ENCODE data around the gene TIMM8B. TPM values are rescaled to one million over a fixed set of nuclear protein-coding genes. Genes with fewer than 3 reads are reported as not detected.
"Not testable (repeated sequence)": the region's sequence is repeated elsewhere in the genome, so short reads cannot be mapped to it uniquely, and the experiment has no call there.

Gene TIMM8B
- total RNA-seq, 1 experiment from 2014 or later = 82.7 TPM

DNA sequence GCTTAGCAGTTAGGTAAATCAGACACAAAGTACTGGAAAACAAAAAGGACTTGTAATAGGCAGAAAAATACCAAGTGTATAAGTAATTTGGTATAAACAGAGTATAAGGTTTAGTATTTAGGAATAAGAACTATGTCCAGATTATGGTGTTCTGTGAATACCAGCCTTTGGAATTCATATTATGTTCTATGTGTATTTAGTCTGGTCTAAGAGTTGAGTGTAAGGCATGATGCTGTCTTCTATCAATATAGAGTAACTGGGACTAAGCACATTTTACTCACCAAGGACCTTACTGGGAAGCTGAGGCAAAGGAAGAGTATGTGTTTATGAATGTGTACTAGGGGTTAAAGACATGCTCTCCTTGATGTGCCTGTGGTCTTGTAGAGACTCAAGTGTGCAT lies 9.6 kb upstream of the TIMM8B start:
- in situ Hi-C loops (cut with HindIII; ENCODE audit: low pct_unique_long_range_greater_than_20kb, low sequenced_read_pairs) = no loop called here
- DNase-seq (ENCODE audit: low read depth, low spot score) = no peak

DNA sequence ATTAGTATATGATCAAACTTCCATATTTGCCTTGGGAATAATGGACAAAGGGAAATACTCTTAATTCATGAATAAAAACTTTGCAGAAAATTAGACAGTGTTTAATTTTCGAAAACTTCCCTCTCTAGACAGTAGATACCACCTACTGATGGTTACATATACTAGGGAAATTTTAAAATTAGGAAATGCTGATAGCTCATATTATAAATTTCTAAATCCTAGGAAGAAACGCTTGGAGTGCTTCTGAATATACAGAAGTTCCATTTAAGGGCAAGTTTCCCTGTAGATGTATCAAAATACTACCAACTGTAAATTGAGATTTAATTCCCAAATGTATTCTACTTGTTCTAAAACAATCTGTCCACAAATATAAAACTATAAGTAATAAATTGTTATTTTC lies 8.7 kb upstream of the TIMM8B start:
- in situ Hi-C loops (cut with HindIII; ENCODE audit: low pct_unique_long_range_greater_than_20kb, low sequenced_read_pairs) = not testable (repeated sequence)

DNA sequence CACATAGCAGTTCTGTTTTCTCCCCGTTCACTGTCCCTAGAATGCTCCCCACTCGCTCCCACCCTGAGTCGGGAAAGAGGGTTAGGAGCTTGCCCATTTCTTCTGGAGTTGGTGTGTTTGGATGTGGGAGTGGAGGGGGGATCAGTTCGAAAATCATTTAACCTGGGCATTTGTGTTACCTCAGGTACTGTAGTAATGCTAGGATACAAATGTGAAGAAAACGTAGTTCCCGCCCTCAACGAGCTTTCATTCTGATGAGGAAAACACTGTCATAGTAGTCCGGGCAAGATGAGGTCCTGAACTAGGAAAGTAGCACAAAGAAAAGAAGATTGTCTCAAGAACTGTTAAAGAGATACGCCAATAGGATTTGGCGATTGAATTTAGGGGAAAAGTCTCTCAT lies 656 bp upstream of the TIMM8B start:
- DNase-seq (ENCODE audit: low read depth, low spot score) = no peak
- in situ Hi-C loops (cut with HindIII; ENCODE audit: low pct_unique_long_range_greater_than_20kb, low sequenced_read_pairs) = no loop called here

More for the DNA sequence above, 8.7 kb upstream of the TIMM8B start:
- DNase-seq (ENCODE audit: low read depth, low spot score) = not testable (repeated sequence)

DNA sequence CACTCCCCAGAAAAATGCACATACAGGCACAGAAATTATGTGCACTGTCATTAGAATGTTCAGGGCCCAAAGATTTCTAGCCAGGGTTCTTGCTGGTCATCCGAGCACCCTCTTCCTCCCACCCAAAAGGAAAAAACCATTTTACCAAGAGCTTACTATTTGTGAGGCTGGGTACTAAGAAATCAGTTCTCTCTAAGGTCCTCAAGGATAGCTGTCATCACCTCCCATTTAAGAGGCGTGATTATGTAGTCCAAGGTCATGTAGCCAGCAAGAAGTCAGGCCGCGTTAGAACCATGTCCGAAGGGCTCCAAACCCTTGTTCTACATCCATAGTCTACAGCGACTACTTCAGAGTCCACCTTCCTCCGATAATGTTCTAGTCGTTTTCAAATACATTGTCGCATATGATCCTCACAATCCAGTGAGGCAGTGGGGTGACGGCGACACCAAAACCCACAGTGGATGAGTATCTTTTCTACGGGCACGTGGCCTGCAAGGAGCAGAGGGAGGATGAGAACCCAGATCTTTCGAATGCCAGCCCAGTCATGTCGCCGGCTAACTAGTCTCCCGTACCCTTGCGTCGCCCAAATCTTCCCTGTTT lies 634 bp downstream of the TIMM8B start:
- in situ Hi-C loops (cut with HindIII; ENCODE audit: low pct_unique_long_range_greater_than_20kb, low sequenced_read_pairs) = no loop called here
- peak; percentile 25 for DNase-seq (ENCODE audit: low read depth, low spot score)

- DNase-seq (ENCODE audit: low read depth, low spot score) = peak; percentile 78
- in situ Hi-C loops (cut with HindIII; ENCODE audit: low pct_unique_long_range_greater_than_20kb, low sequenced_read_pairs) = no loop called here
These were observed 3.8 kb downstream of the TIMM8B start for GRCh38 chr11:112082729-112083128.

DNA sequence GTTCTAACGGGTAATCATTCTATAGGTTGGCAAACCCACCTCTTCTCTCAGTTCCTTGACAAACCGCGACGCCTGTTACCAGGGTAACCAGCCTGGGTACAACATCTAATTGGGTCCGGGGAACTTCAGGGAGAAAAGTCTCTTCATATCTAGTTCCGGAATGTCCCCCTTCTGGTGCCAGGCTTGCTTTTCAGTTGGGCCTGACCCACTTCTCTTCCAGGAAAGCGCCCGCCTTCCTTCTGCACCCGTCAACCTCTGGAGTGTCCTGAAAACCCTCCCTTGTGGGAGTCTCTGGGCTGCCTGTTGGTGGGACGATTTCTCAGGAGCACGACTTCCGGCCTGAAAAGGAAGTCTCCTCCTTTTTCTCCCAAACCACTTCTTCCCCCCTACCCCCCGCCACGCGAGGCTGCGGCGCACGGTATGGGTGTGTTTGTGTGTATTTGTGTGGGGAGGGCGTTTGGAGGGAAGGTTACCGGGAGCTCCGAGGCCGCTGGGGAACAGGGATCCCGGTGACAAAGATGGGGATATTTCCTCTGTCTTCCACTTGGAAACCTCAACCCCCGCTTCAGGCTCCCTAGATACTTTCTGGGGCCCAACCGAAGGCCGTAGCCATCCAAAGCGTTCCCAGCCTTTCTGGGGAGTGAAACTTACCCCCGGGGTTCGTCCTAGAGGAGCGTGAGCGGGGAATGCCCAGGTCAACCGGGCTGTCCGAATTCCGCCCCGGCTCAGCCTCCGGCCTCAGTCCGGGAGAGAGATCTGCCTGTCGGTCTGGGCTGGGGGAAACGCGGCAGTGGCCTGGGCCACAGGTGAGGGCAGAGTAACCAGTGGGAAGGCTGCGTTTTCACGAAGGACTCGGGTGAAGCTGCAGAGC lies 12.4 kb downstream of the TIMM8B start, which contains the start of the genes NKAPD1 and PIH1D2:
TSS of gene NKAPD1 (plus strand) at position 359 of the 871 bp plus-strand sequence. CDS start 1,276 bp downstream, outside the sequence.
TSS of gene PIH1D2 (minus strand) at position 77 of the 871 bp plus-strand sequence. CDS start 843 bp downstream, outside the sequence.
- in situ Hi-C loops (cut with HindIII; ENCODE audit: low pct_unique_long_range_greater_than_20kb, low sequenced_read_pairs) = no loop called here
- DNase-seq (ENCODE audit: low read depth, low spot score) = peak; percentile 73

DNA sequence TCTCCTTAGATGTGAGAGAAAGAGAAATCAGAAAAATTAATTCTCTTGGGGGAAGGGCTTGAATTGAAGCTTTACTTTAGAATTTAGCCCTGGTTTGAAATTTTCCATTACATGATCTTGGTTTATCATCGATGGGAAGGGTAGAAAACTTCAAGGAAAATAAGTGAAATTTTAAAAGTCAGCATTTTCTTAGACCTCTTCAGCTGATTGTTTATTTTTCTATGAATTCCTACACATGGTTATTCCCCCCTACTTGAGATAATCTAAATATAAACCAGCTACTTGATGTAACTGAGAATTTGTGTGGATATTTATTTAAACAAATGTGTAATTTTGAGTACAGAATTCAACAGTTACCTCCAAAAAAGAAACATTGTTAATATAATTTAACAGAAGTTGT lies 23.6 kb downstream of the TIMM8B start:
- in situ Hi-C loops (cut with HindIII; ENCODE audit: low pct_unique_long_range_greater_than_20kb, low sequenced_read_pairs) = no loop called here
- DNase-seq (ENCODE audit: low read depth, low spot score) = no peak

DNA sequence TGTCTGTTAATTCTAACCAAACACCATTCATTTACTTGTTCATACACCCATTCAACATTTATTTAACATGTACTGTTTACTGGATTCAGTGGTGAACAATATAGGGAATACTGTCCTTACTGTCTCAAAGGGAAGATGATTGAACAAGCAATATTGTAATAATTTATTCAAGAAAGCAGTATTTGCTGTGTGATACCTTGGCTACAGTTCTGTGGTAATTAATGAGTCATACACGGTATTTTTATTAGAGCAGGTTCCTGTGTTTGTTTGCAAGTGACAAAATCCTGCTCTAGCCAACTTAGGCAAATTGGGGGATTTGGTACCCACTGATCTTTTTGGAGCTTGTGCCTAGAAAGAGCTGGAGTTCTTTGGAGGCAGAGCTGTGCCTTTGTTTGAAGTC lies 28.5 kb downstream of the TIMM8B start:
- in situ Hi-C loops (cut with HindIII; ENCODE audit: low pct_unique_long_range_greater_than_20kb, low sequenced_read_pairs) = no loop called here
- no peak for DNase-seq (ENCODE audit: low read depth, low spot score)

DNA sequence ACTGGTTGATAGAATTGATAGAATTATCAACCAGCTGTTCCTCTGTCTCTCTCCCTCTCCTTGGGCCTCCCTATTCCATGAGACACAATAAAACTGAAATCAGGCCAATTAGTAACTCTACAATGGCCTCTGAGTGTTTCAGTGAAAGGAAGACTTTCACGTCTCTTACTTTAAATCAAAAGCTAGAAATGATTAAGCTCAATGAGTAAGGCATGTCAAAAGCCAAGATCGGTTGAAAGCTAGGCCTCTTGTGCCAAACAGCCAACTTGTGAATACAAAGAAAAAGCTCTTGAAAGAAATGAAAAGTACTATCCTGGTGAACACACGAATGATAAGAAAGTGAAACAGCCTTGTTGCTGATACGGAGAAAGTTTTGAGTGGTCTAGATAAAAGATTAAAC lies 29.4 kb downstream of the TIMM8B start:
- DNase-seq (ENCODE audit: low read depth, low spot score) = no peak
- in situ Hi-C loops (cut with HindIII; ENCODE audit: low pct_unique_long_range_greater_than_20kb, low sequenced_read_pairs) = no loop called here

DNA sequence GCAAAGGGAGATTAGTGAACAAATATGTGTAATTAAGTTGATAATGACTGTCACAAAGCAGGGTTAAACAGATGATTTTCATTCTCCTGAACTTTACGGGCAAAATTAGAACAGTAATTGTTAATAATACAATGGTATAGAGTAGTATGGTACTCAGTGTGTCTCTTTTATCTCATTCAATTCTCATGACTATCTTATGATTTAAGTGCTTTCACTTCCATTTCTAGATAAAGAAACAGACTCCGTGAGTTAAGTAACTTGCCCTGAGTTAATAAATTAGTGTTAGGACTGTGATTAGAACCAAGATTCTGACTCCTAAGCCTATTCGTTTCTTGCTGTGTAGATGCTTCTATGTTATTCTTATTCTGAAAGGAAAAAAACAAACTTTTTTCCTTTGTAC lies 34.8 kb downstream of the TIMM8B start:
- no peak for DNase-seq (ENCODE audit: low read depth, low spot score)
- in situ Hi-C loops (cut with HindIII; ENCODE audit: low pct_unique_long_range_greater_than_20kb, low sequenced_read_pairs) = no loop called here

GRCh38 chr11:112050721-112051120 lies 35.8 kb downstream of the TIMM8B start:
- DNase-seq (ENCODE audit: low read depth, low spot score) = no peak
- in situ Hi-C loops (cut with HindIII; ENCODE audit: low pct_unique_long_range_greater_than_20kb, low sequenced_read_pairs) = no loop called here

GRCh38 chr11:112049777-112050176 lies 36.8 kb downstream of the TIMM8B start:
- DNase-seq (ENCODE audit: low read depth, low spot score) = no peak
- in situ Hi-C loops (cut with HindIII; ENCODE audit: low pct_unique_long_range_greater_than_20kb, low sequenced_read_pairs) = no loop called here

GRCh38 chr11:112048256-112048655 lies 38.3 kb downstream of the TIMM8B start:
- DNase-seq (ENCODE audit: low read depth, low spot score); in situ Hi-C loops (cut with HindIII; ENCODE audit: low pct_unique_long_range_greater_than_20kb, low sequenced_read_pairs): not testable (repeated sequence)

GRCh38 chr11:112046647-112047046 lies 39.9 kb downstream of the TIMM8B start:
- DNase-seq (ENCODE audit: low read depth, low spot score); in situ Hi-C loops (cut with HindIII; ENCODE audit: low pct_unique_long_range_greater_than_20kb, low sequenced_read_pairs): not testable (repeated sequence)

DNA sequence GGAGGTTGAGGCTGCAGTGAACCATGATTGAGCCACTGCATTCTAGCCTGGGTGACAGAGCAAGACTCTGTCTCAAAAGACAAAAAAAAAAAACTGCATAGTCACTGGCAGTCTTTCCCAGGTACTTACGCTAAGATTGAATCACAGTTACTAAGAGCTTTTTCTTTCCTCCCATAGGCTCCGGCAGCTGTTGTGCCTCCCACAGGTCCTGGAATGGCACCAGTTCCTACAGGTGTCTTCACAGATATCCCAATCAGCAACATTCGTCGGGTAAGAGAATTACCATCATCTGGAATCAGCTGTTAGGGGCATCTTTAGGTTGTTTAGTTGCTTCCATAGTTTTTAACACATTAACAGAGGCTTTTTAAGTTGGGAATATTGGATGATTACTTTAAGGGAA lies 41.6 kb downstream of the TIMM8B start:
- DNase-seq (ENCODE audit: low read depth, low spot score) = no peak
- in situ Hi-C loops (cut with HindIII; ENCODE audit: low pct_unique_long_range_greater_than_20kb, low sequenced_read_pairs) = no loop called here

DNA sequence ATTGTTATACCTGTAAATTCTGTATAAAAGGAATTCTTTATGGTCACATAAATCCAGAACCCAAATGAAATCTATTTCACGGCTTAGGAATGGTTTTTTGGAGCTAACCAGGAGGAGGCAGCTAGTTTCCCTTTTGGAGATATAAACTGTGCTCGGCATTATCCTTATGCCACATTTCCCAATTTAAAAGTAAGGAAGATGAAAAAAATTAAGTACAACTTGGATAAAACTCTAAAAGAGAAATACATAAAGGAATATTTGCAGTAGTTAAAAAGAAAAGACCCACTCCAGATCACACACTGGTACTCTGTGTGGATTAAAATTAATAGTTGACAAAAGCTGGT lies 43.6 kb downstream of the TIMM8B start:
- no peak for DNase-seq (ENCODE audit: low read depth, low spot score)
- in situ Hi-C loops (cut with HindIII; ENCODE audit: low pct_unique_long_range_greater_than_20kb, low sequenced_read_pairs) = no loop called here

- in situ Hi-C loops (cut with HindIII; ENCODE audit: low pct_unique_long_range_greater_than_20kb, low sequenced_read_pairs) = no loop called here
- DNase-seq (ENCODE audit: low read depth, low spot score) = no peak
These were observed 44.2 kb downstream of the TIMM8B start for GRCh38 chr11:112042161-112042960.

DNA sequence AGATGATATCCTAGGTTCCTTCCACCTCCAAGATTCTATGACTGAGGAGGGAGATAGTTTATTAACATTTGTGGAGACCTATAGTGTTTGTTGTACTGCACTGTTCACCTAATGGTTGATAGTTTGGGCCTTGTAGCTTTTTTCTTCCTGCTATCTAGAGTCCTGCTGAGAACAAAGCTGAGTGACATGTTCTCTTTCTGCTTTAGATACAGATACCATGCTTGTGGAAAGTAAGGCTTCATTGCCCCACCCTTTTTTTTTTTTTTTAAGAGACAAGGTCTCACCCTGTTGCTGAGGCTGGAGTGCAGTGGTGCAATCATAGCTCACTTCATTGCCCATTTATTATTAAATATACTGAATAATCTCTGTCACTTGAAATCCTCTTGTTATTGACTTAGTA lies 49.0 kb downstream of the TIMM8B start:
- DNase-seq (ENCODE audit: low read depth, low spot score) = no peak
- in situ Hi-C loops (cut with HindIII; ENCODE audit: low pct_unique_long_range_greater_than_20kb, low sequenced_read_pairs) = no loop called here
